CD4-positive, alpha-beta T cell treated with Interleukin-2 at 100 ng/mL for 4 hours (primary cell): ENCODE results near the gene LRRC27.

ENCODE experiments used
- DNase-seq: peaks from one replicate; pipeline ENCODE4 v3.0.0-alpha.2; 2020; ENCODE audit warnings: low spot score

The LRRC27 gene

GRCh38 chr10:132427006-132427771 is 95.2 kb downstream of the LRRC27 start:
- DNase-seq: no peak

GRCh38 chr10:132427939-132428367 is 96.0 kb downstream of the LRRC27 start:
- DNase-seq: no peak

- DNase-seq: no peak
Observed at GRCh38 chr10:132428486-132428995, 96.5 kb downstream of the LRRC27 start.
